ENCODE results near the gene PCDH15.

The PCDH15 gene

GRCh38 chr10:54130394-54130793, 670.6 kb downstream of the PCDH15 start:
- no peak for DNase-seq (ENCODE audit: low read depth in 2 of 2)

- DNase-seq (ENCODE audit: low read depth in 2 of 2): no peak
Observed at GRCh38 chr10:54125098-54125747, 675.8 kb downstream of the PCDH15 start.

- no peak for DNase-seq (ENCODE audit: low read depth in 2 of 2)
Observed at GRCh38 chr10:54124209-54124885, 676.7 kb downstream of the PCDH15 start.

GRCh38 chr10:54120806-54121205, 680.2 kb downstream of the PCDH15 start:
- no peak for DNase-seq (ENCODE audit: low read depth in 2 of 2)

- DNase-seq (ENCODE audit: low read depth in 2 of 2): no peak
Observed at GRCh38 chr10:54108961-54109360, 692.1 kb downstream of the PCDH15 start.

GRCh38 chr10:54096892-54097291, 704.1 kb downstream of the PCDH15 start:
- DNase-seq (ENCODE audit: low read depth in 2 of 2): no peak

- DNase-seq (ENCODE audit: low read depth in 2 of 2): no peak
Observed at GRCh38 chr10:54094321-54094720, 706.7 kb downstream of the PCDH15 start.

- DNase-seq (ENCODE audit: low read depth in 2 of 2): no peak
Observed at GRCh38 chr10:54091237-54091636, 709.8 kb downstream of the PCDH15 start.

- DNase-seq (ENCODE audit: low read depth in 2 of 2): no peak
Observed at GRCh38 chr10:54081950-54082349, 719.1 kb downstream of the PCDH15 start.

GRCh38 chr10:54067361-54067760, 733.7 kb downstream of the PCDH15 start:
- DNase-seq (ENCODE audit: low read depth in 2 of 2): no peak

GRCh38 chr10:54066646-54067045, 734.4 kb downstream of the PCDH15 start:
- no peak for DNase-seq (ENCODE audit: low read depth in 2 of 2)

- no peak for DNase-seq (ENCODE audit: low read depth in 2 of 2)
Observed at GRCh38 chr10:54065106-54065505, 735.9 kb downstream of the PCDH15 start.

GRCh38 chr10:54064215-54064614, 736.8 kb downstream of the PCDH15 start:
- DNase-seq (ENCODE audit: low read depth in 2 of 2): no peak

GRCh38 chr10:54063514-54063913, 737.5 kb downstream of the PCDH15 start:
- no peak for DNase-seq (ENCODE audit: low read depth in 2 of 2)

GRCh38 chr10:54060572-54060971, 740.5 kb downstream of the PCDH15 start:
- no peak for DNase-seq (ENCODE audit: low read depth in 2 of 2)

GRCh38 chr10:54057357-54057756, 743.7 kb downstream of the PCDH15 start:
- no peak for DNase-seq (ENCODE audit: low read depth in 2 of 2)

GRCh38 chr10:54026340-54026739, 774.7 kb downstream of the PCDH15 start:
- no peak for DNase-seq (ENCODE audit: low read depth in 2 of 2)

- DNase-seq (ENCODE audit: low read depth in 2 of 2): no peak
Observed at GRCh38 chr10:54011117-54011516, 789.9 kb downstream of the PCDH15 start.

- no peak for DNase-seq (ENCODE audit: low read depth in 2 of 2)
Observed at GRCh38 chr10:54010337-54010933, 790.6 kb downstream of the PCDH15 start.

GRCh38 chr10:54009672-54010071, 791.4 kb downstream of the PCDH15 start:
- DNase-seq (ENCODE audit: low read depth in 2 of 2): no peak

GRCh38 chr10:54002077-54002476, 799.0 kb downstream of the PCDH15 start:
- DNase-seq (ENCODE audit: low read depth in 2 of 2): no peak

- DNase-seq (ENCODE audit: low read depth in 2 of 2): no peak
Observed at GRCh38 chr10:53997953-53998352, 803.1 kb downstream of the PCDH15 start.

- DNase-seq (ENCODE audit: low read depth in 2 of 2): no peak
Observed at GRCh38 chr10:53990799-53991238, 810.2 kb downstream of the PCDH15 start.
